HEK293T (cell line): ENCODE results near the gene KRTAP2-2.
"Not testable (repeated sequence)": the region's sequence is repeated elsewhere in the genome, so short reads cannot be mapped to it uniquely, and the experiment has no call there.

ENCODE experiments used
- CTCF ChIA-PET: fragments of 350-600 bp; formaldehyde crosslinking; extraction: SDS; loops from one replicate; lab custom pipeline; 2021; ENCODE audit warnings: antibody characterized with exemption, inconsistent platforms; lab: Yijun Ruan, JAX
- POLR2A ChIA-PET: fragments of 350-600 bp; formaldehyde crosslinking; extraction: SDS; loops from one replicate; lab custom pipeline; 2020; ENCODE audit warnings: antibody characterized with exemption, inconsistent platforms; lab: Yijun Ruan, JAX
- DNase-seq: peaks from one replicate; pipeline ENCODE4 v3.0.0; 2012; ENCODE audit warnings: mixed read lengths; ENCODE audit errors: extremely low spot score
- ARNT ChIP-seq: fragments of 450-650 bp; IDR thresholded peaks from 2 replicates; pipeline ENCODE4 v1.6.1; 2017; ENCODE audit warnings: mild to moderate bottlenecking
- BHLHE40 ChIP-seq: fragments of 450-650 bp; IDR thresholded peaks from 2 replicates; pipeline ENCODE4 v1.6.1; 2016; ENCODE audit warnings: mild to moderate bottlenecking, moderate library complexity, borderline replicate concordance
- CTBP1 ChIP-seq: fragments of 450-650 bp; IDR thresholded peaks from 2 replicates; pipeline ENCODE4 v1.6.1; 2016; ENCODE audit warnings: borderline replicate concordance
- ELF4 ChIP-seq: fragments of 450-650 bp; IDR thresholded peaks from 2 replicates; pipeline ENCODE4 v1.6.1; 2017; ENCODE audit warnings: antibody characterized with exemption
- FOXA1 ChIP-seq: fragments of 450-650 bp; IDR thresholded peaks from 2 replicates; pipeline ENCODE4 v1.6.1; 2016; ENCODE audit warnings: mild to moderate bottlenecking
- FOXK2 ChIP-seq: fragments of 450-650 bp; IDR thresholded peaks from 2 replicates; pipeline ENCODE4 v1.6.1; 2016; ENCODE audit warnings: mild to moderate bottlenecking
- FOXM1 ChIP-seq: fragments of 450-650 bp; IDR thresholded peaks from 2 replicates; pipeline ENCODE4 v1.6.1; 2017; ENCODE audit warnings: mild to moderate bottlenecking, borderline replicate concordance
- HDGF ChIP-seq: fragments of 450-650 bp; IDR thresholded peaks from 2 replicates; pipeline ENCODE4 v1.6.1; 2017; ENCODE audit warnings: antibody characterized with exemption, borderline replicate concordance
- L3MBTL2 ChIP-seq: fragments of 450-650 bp; conservative IDR thresholded peaks from 2 replicates; pipeline ENCODE4 v1.6.1; 2016; ENCODE audit warnings: mild to moderate bottlenecking
- LEF1 ChIP-seq: fragments of 450-650 bp; IDR thresholded peaks from 2 replicates; pipeline ENCODE4 v1.6.1; 2017; ENCODE audit warnings: mild to moderate bottlenecking, borderline replicate concordance
- NFRKB ChIP-seq: fragments of 450-650 bp; IDR thresholded peaks from 2 replicates; pipeline ENCODE4 v1.6.1; 2016; ENCODE audit warnings: mild to moderate bottlenecking, moderate library complexity
- PKNOX1 ChIP-seq: fragments of 450-650 bp; IDR thresholded peaks from 2 replicates; pipeline ENCODE4 v1.6.1; 2016
- SP1 ChIP-seq: fragments of 450-650 bp; IDR thresholded peaks from 2 replicates; pipeline ENCODE4 v1.6.1; 2017
- SUZ12 ChIP-seq: fragments of 450-650 bp; IDR thresholded peaks from 2 replicates; pipeline ENCODE4 v1.6.1; 2016; ENCODE audit warnings: mild to moderate bottlenecking
- TARDBP ChIP-seq: fragments of 450-650 bp; IDR thresholded peaks from 2 replicates; pipeline ENCODE4 v1.6.1; 2016
- ZNF384 ChIP-seq: fragments of 450-650 bp; IDR thresholded peaks from 2 replicates; pipeline ENCODE4 v1.6.1; 2016

KRTAP2-2 gene

GRCh38 chr17:41048441-41048840, 6.6 kb downstream of the KRTAP2-2 start:
- CTCF ChIA-PET: no interaction called here
- POLR2A ChIA-PET: no interaction called here
- no peak for DNase-seq
- TF ChIP-seq FOXA1 (no peak), LEF1 (no peak)

GRCh38 chr17:41046735-41047465, 8.1 kb downstream of the KRTAP2-2 start, which contains the start of gene KRTAP2-1:
TSS of gene KRTAP2-1 (minus strand) at chr17:41047316. CDS start at chr17:41047267, 49 bp downstream.
- DNase-seq, POLR2A ChIA-PET, CTCF ChIA-PET: not testable (repeated sequence)

GRCh38 chr17:41042953-41043352, 12.1 kb downstream of the KRTAP2-2 start:
- CTCF ChIA-PET: no interaction called here
- DNase-seq: no peak
- TF ChIP-seq FOXK2 (no peak), ARNT (no peak), CTBP1 (no peak), ELF4 (no peak), FOXA1 (no peak), TARDBP (no peak), ZNF384 (no peak), FOXM1 (no peak), SUZ12 (no peak), PKNOX1 (no peak), L3MBTL2 (no peak), NFRKB (no peak), BHLHE40 (no peak), SP1 (no peak), HDGF (no peak)
- POLR2A ChIA-PET: no interaction called here

- CTCF ChIA-PET, POLR2A ChIA-PET, DNase-seq: not testable (repeated sequence)
Observed at GRCh38 chr17:41040783-41041571, 14.1 kb downstream of the KRTAP2-2 start, which contains the start of gene KRTAP1-1. TSS of gene KRTAP1-1 (minus strand) at chr17:41041450. CDS start at chr17:41041397, 53 bp downstream.

- TF ChIP-seq HDGF (no peak), PKNOX1 (no peak), CTBP1 (no peak), BHLHE40 (no peak), TARDBP (no peak), LEF1 (no peak), ARNT (no peak), SP1 (no peak), NFRKB (no peak), L3MBTL2 (no peak), FOXA1 (no peak), FOXK2 (no peak), FOXM1 (no peak), ZNF384 (no peak), ELF4 (no peak)
- DNase-seq: no peak
- ChIA-PET POLR2A (no interaction called here), CTCF (no interaction called here)
Observed at GRCh38 chr17:41037853-41038350, 17.1 kb downstream of the KRTAP2-2 start.

GRCh38 chr17:41034346-41034935, 20.6 kb downstream of the KRTAP2-2 start, which contains the start of gene KRTAP1-3:
TSS of gene KRTAP1-3 (minus strand) at chr17:41034874. CDS start at chr17:41034821, 53 bp downstream.
- DNase-seq, CTCF ChIA-PET: not testable (repeated sequence)

GRCh38 chr17:41029633-41030245, 25.3 kb downstream of the KRTAP2-2 start, which contains the start of gene KRTAP1-4:
TSS of gene KRTAP1-4 (minus strand) at chr17:41030195. CDS start at chr17:41030078, 117 bp downstream.
- no peak for TF ChIP-seq PKNOX1
- TF ChIP-seq LEF1: no peak
- TF ChIP-seq NFRKB: no peak
- no peak for TF ChIP-seq FOXK2
- no peak for TF ChIP-seq TARDBP
- TF ChIP-seq FOXA1: no peak
- TF ChIP-seq CTBP1: no peak
- TF ChIP-seq ARNT: no peak
- no peak for TF ChIP-seq SUZ12
- TF ChIP-seq SP1: no peak
- TF ChIP-seq HDGF: no peak
- TF ChIP-seq ZNF384: no peak
- TF ChIP-seq ELF4: no peak
- TF ChIP-seq BHLHE40: no peak
- no peak for TF ChIP-seq L3MBTL2
- TF ChIP-seq FOXM1: no peak
- POLR2A ChIA-PET: no interaction called here
- CTCF ChIA-PET: no interaction called here
- no peak for DNase-seq

More at GRCh38 chr17:41034346-41034935, 20.6 kb downstream of the KRTAP2-2 start, which contains the start of gene KRTAP1-3:
- POLR2A ChIA-PET: not testable (repeated sequence)
